GM12865 (cell line): ENCODE data around the gene F12.

Source experiments
- DNase-seq: peaks from one replicate; pipeline ENCODE4 v3.0.0; 2010; ENCODE audit warnings: low read depth
- H3K4me3 ChIP-seq: 2 replicates; pipeline ENCODE4 v1.5.1; 2011; ENCODE audit warnings: mild to moderate bottlenecking, low read depth, low read length, control low read depth
- TF ChIP-seq, protein P1 (sequence below): IDR thresholded peaks from 2 replicates; pipeline ENCODE4 v1.5.1; 2011; ENCODE audit warnings: low read length, control low read depth, low read depth, inconsistent platforms; ENCODE audit not compliant: insufficient read depth; ENCODE audit errors: missing control alignments

The F12 gene

GRCh38 chr5:177434437-177434836 lies 25.1 kb upstream of the F12 start:
- TF ChIP-seq, protein P1, sequence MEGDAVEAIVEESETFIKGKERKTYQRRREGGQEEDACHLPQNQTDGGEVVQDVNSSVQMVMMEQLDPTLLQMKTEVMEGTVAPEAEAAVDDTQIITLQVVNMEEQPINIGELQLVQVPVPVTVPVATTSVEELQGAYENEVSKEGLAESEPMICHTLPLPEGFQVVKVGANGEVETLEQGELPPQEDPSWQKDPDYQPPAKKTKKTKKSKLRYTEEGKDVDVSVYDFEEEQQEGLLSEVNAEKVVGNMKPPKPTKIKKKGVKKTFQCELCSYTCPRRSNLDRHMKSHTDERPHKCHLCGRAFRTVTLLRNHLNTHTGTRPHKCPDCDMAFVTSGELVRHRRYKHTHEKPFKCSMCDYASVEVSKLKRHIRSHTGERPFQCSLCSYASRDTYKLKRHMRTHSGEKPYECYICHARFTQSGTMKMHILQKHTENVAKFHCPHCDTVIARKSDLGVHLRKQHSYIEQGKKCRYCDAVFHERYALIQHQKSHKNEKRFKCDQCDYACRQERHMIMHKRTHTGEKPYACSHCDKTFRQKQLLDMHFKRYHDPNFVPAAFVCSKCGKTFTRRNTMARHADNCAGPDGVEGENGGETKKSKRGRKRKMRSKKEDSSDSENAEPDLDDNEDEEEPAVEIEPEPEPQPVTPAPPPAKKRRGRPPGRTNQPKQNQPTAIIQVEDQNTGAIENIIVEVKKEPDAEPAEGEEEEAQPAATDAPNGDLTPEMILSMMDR = no peak
- peak; percentile 7 for DNase-seq
- H3K4me3 ChIP-seq = no peak overlapping the region

GRCh38 chr5:177433658-177434217 lies 24.4 kb upstream of the F12 start:
- TF ChIP-seq, protein P1 = no peak
- no peak overlapping the region for H3K4me3 ChIP-seq
- no peak for DNase-seq

DNA sequence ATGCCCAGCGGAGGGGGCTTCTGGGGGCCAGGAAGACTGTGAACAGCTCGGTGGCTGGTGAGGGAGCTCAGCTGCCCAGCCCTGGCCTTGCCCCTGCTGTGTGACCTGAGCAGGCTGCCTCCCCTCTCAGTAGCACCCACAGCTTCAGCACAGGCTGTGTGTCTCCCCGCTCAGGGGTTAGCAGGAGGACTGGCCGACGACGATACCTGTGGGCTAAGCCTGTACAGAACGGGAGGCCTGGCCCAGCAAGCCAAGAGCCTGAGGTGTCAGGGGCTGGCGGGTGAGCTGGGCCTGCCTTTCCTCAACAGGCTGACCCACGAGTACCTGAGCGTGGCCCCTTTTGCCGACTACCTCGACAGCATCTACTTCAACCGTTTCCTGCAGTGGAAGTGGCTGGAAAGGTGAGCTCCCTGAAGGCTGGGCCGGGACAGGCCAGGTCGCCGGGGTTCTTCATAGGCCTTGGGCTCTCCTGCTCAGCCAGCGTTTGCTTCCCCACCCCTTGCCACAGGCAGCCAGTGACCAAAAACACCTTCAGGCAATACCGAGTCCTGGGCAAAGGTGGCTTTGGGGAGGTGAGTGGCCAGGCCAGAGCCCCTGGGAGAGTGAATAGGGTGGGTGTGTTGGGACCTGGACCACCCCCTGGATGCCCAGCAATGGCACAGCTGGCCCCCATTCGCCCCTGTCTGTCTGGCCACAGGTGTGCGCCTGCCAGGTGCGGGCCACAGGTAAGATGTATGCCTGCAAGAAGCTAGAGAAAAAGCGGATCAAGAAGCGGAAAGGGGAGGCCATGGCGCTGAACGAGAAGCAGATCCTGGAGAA lies 23.7 kb upstream of the F12 start:
- TF ChIP-seq, protein P1 = no peak

GRCh38 chr5:177432143-177432838 lies 22.9 kb upstream of the F12 start:
- peak overlapping the region; percentile 87 for H3K4me3 ChIP-seq

More for the DNA sequence above, 23.7 kb upstream of the F12 start:
- H3K4me3 ChIP-seq = no peak overlapping the region
- no peak for DNase-seq

DNA sequence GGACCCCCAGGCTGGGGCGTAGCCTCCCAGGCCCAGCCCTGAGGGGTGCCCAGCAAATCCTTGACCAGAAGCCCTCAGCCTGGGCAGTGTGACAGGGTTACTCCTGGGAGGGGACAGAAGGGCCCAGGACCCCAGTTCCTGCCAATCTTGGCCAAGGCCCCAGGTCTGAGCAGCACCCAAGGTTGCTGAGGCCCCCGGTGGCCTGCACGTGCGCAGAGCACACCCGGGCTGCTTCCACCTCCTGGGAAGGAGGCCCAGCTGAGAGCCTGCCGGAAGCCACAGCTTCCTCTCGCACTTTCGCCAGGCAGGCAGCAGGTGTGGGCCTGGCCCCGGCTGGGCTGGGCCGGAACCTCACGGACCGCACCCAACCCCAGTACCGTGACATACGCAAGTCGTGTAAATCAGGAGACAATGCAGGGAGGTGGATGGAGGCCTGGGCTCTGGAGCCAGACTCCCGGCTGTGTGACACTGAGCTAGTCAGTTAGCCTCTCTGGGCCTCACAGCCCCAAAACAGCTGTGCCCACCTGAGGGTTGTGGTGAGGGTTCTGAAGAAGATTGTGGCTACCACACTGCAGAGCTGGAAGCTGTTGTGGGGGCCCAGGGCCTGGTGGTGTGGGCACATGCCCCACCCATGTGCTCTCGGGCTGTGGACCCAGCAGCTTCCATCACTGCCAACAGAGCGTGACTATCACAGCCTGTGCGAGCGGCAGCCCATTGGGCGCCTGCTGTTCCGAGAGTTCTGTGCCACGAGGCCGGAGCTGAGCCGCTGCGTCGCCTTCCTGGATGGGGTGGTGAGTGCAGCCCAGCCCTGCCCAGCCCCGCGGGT lies 22.2 kb upstream of the F12 start:
- H3K4me3 ChIP-seq = peak overlapping the region; percentile 87
- TF ChIP-seq, protein P1 = no peak
- peak; percentile 96 for DNase-seq

More at GRCh38 chr5:177432143-177432838, 22.9 kb upstream of the F12 start:
- TF ChIP-seq, protein P1 = no peak
- no peak for DNase-seq

- no peak for DNase-seq
- TF ChIP-seq, protein P1 = no peak
- H3K4me3 ChIP-seq = peak overlapping the region; percentile 87
Observed at GRCh38 chr5:177430972-177431316, 21.6 kb upstream of the F12 start.
